HG03457 (cell line): Measurements from ENCODE around the gene DTX2.
"Not testable (repeated sequence)": the region's sequence is repeated elsewhere in the genome, so short reads cannot be mapped to it uniquely, and the experiment has no call there.

Experiments used
- ATAC-seq: cut with Tn5 transposase; IDR thresholded peaks from one replicate; pipeline ENCODE4 v1.9.1; 2021; ENCODE audit warnings: moderate number of reproducible peaks; ENCODE audit not compliant: unreplicated experiment

Gene DTX2

DNA sequence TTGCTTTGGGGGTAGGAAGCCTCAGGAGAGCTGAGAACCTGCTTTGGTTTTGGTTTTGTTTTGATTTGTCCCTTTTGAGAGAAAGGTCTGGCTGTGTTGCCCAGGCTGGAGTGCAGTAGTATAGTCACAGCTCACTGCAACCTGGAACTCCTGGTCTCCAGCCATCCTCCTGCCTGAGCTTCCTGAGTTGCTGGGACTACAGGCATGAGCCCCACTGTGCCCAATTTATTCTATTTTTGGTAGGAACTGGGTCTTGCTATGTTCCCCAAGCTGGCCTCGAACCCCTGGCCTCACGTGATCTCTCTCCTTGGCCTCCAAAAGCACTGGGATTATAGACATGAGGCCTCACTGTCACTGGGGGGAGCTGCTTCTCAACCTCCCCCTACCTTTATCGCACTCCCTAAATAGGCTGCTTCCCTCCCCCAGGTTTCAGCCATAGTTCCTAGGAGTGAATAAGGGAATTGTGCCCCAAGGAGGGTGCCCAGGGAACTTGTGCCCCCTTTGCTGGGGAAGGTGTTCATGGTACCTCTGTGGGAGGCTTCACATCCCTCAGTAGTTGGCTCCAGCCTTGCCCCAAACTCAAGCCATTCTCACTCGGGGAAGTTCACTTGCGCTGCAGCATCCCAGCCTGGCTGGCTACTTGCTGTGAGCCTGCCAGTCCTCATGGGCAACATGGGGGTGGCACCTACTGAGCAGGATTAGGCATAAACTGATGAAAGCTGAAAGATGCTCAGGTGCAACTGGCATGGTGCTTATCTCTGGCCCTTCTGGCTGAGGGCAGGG, 18.7 kb upstream of the DTX2 start:
- not testable (repeated sequence) for ATAC-seq

DNA sequence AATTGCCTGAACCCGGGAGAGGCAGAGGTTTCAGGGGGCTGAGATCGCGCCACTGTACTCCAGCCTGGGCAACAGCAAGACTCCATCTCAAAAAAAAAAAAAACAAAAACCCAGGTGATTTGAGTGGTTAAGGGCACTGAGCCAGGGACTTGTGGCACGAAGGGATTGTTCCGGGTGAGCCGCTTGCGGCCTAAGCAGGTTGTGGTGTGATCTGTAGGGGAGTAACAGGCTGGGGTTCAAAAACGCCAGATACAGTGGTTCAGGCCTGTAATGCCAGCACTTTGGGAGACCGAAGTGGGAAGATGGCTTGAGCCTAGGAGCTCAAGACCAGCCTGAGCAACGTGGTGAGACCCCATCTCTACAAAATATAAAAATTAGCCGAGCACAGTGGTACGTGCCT, 17.7 kb upstream of the DTX2 start:
- ATAC-seq: not testable (repeated sequence)

DNA sequence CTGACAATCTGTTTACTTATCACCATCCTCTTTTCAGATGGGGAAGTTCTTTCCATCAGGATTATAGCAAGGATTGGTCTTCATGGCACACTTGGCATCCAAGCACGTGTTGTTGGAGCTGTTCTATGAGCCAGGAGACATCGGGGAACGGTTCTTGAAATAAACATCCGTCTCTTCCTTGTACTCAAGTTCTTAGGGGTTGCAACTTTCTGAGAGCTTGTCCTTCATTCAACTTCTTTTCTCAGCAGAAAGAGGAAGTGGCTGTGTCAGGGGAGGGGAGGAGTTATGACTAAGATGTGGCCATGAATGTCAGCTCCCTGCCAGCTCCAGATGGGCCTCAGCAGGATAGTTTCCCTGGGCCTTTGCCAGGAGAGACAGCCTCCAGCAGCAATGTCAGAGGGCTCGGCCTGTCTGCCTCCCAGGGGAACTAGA, 15.9 kb upstream of the DTX2 start:
- ATAC-seq: peak; percentile 52

DNA sequence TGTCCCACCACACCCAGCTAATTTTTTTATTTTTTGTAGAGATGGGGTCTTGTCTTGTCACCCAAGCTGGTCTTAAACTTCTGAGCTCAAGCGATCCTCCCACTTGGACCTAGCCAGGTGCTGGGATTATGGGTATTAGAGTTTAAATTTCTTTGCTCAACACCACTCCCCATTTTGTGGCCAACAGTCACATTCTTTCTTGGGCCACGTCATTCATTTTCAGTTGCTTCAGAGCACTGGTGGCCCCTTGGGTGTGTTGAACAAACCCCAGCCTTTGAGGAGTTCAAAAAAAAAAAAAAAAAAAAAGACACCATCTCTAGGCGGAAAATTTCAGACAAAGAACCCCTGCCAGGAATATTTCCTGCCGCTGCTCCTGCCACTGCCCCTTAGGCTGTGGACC, 4.5 kb upstream of the DTX2 start:
- not testable (repeated sequence) for ATAC-seq

DNA sequence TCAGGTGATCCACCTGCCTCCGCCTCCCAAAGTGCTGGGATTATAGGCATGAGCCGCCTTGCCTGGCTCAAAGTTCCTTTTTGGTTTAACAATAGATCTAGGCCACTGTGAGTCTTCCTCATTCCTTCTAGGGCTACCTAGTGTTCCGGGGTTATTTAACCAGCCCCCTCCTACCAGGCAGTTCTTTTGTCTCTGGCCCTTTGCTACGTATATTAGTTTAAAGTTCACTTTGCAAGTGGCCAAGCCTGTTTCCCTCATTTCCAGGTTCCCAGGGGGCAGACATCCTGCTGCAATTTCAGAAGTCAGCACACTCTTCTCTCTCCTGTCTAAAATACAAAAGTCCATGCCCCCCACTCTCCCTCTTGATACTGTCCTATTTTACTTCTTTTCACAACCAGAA, 3.0 kb upstream of the DTX2 start:
- ATAC-seq: not testable (repeated sequence)

DNA sequence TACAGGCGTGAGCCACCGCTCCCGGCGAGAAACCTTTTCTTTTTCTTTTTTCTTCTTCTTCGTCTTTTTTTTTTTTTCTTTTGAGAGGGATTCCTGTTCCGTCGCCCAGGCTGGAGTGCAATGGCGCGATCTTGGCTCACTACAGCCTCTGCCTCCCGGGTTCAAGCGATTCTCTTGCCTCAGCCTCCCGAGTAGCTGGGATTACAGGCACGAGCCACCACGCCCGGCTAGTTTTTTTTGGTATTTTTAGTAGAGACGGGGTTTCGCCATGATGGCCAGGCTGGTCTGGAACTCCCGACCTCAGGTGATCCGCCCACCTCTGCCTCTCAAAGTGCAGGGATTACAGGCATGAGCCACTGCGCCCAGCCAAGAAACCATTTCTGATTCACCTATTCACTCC, 742 bp upstream of the DTX2 start:
- not testable (repeated sequence) for ATAC-seq

DNA sequence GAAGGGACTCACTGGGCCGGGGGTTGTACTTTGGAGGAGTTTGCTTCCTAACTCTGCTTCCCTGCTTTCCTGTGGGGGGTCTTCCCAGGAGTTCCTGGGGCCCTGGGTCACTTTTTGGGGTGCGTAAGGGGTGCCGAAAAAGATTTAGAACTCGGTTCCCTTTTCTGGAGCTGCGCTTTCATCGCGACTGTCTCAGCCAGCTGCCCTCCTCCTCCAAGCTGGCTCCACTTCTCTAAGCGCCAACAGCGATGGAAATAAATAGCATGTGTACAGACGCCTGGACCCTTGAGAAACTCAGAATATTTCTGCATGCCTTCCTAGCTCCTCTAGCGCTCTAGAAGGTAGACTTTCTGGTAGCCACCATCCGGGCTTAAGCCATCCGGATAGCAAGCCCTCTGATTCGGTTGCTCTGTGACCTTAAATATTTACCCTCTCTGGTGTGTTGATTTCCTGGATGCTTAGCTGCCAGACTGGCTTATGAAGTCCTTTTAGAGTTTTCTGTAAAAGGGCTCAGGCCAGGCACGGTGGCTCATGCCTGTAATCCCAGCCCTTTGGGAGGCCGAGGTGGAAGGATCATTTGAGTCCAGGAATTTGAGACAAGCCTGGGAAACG, 868 bp downstream of the DTX2 start:
- ATAC-seq: not testable (repeated sequence)

DNA sequence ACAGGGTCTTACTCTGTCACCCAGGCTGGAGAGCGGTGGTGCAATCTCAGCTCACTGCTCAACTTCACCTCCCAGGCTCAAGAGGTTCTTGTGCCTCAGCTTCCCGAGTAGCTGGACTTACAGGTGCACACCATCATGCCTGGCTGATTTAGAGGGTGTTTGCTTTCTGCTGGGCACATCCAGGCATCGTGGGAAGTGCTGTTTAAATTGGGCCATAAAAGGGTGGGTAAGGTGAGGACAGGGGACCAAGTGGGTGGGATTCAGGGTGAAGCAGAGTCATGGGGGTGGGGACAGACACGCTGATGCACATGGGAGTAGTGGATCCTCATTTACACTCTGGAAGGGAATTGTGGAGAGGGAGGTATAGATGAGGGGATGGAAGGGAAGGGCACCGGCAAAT, 3.5 kb downstream of the DTX2 start:
- ATAC-seq: not testable (repeated sequence)

DNA sequence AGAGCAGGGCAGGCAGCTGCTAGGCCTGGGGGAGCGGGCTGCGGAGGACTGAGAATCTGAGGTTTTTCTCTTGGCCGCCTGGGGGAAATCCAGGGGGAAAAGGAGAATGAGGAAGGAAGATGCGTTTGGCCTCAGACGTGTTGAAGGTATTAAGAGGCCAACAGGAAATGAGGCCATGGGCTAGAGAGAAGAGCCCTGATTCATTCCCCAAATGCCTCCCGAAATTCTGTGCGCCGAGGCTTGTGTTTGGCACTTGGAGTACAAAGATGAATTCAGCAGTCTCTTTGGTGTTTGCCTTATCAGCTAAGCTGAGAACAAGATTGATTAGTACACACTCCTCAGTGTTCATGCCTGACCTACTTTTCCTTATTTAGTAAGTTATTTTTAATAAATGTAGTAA, 4.4 kb downstream of the DTX2 start:
- ATAC-seq: not testable (repeated sequence)

DNA sequence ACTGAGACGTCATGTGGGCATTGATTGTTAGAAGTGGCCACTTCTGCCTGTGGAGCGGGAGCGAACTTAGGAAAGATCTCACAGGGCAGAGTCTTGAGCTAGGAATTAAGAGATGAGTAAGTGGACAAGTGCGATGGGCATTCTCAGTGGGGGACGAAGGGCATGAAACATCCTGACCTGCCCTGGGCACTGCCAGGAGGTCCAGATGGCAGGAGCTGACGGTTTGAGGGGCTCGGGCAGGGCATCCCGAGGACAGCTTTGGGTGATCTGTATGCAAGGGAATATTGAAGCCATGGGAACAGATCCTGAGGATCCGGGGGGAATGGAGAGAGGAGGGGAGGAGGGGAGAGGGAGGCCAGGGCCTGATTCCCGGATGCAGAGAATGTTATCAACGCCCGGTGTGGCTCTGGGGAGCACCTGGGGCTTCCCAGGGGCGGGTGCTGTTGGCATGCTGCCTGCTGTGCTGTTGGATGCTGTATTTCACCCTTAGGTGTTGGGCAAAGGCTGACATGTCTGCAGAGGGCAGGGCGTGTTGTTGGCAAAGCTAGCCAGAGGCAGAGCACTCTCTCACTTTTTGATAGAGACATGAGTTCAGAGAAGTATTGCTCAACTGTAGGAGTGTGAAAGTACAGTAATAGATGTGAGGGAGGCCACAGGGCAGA, 6.4 kb downstream of the DTX2 start:
- ATAC-seq: not testable (repeated sequence)

DNA sequence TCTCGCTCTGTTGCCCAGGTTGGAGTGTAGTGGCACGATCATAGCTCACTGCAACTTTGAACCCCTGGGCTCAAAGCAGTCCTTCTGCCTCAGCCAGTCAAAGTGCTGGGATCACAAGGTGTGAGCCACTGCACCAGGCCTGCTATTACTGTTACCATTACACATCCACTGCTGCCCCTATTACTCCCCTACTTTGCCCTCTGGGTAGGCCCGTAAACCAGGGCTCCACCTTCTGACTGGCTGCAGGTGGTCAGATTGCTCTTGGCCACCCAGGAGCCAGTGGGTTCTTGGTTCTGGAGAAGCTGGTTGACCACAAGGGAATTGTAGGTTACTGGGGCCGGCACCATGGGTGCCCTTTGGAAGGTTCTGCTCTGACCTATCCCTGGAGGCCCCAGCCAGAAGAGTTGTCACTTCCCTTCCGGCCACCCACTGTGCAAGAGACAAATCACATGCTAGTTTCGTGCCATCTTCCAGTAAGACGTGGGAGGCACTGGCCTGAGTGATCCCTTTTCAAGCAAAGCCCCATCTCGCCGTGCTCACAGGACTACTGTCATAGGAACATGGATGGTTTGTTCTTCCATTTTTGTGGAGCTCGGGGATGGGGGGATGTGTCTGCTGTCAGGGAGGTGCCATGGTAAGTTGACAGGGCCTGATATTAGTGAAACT, 10.2 kb downstream of the DTX2 start:
- not testable (repeated sequence) for ATAC-seq

DNA sequence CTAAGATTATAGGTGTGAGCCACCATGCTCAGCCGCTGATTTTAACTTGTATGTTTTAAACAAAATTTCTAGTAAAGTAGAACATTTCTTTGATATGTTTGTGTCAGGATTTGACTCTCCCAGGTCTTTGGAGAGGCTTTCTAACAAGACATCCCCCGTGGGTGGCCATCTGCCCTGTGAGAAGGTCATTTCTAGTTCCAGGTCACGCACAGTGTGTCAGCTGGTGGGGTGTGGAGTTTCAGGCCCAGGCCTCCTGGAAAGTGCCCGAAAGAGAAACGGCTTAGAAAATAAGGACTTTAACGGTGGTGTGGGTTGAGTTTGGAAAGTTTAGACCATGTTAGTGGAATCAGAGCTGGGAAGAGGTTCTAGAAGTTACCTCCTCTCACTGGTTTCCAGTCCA, 11.6 kb downstream of the DTX2 start:
- ATAC-seq: not testable (repeated sequence)

DNA sequence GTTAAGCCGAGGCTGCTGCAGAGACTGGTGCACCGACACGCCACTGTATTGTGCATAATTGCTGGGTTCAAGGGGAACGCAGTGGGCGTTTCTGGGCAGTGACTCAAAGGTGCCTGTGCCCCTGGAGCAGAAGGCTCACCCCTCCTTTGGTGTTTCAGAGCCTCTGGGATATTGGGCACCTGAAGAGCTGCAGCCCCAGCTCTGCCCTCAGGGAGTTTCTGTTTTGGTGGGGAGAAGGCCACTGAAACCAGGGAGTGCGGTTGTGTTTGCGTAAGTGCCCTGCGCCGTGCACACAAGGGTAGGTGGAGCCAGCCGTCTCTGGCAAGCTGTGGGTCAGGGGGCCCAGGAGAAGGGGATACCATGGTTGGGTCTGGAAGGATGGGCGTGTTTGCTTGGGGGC, 14.8 kb downstream of the DTX2 start:
- ATAC-seq: not testable (repeated sequence)

DNA sequence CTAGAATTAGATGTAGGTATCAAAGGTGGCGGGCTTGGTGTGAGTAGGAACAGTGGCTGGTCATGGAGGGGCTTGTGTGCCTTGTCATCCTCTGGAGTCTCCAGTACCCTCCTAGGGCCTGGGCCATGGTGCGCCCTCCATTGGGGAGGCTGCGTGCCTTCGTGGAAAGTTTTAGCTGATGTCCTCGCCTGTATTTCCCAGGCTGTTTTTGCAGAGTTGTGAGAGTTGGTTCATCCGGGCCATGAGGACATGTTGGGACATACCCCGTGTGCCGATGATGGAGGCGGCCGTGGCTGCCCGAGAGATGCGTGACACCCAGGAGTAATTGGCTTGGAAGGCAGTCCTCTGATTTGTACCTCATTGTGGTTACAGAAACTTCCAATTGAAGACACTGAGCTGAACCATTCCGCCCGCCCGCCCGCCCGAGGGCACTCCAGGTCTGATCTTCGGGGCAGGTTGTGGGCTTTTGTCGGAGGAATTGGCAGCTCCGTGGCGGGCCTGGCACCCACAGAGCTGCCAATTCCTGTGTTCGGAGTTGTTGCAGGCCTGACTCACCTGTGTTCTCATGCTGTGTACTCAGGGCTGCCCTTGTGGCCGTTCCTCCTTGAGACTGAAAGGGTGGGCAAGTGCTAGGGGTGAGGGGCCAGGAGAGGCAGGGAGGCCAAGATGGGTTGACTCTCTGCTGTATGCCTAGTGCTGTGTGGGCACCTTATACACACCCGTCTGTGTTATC, 15.4 kb downstream of the DTX2 start:
- not testable (repeated sequence) for ATAC-seq

DNA sequence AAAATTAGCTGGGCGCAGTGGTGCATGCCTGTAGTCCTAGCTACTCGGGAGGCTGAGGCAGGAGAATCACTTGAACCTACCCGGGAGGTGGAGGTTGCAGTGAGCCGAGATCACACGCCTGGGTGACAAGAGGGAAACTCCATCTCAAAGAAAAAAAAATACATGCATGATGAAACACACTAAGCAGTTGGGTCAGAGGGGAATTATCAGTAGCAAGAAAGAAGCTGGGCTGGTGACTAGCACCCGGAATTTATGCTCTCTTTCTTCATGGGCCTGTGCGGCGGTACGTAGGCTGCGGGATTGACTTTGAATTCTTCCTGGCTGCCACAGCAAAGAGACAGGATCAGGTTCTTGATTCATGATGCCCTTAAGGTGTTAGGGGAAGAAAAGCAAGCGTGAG, 18.1 kb downstream of the DTX2 start:
- ATAC-seq: not testable (repeated sequence)

DNA sequence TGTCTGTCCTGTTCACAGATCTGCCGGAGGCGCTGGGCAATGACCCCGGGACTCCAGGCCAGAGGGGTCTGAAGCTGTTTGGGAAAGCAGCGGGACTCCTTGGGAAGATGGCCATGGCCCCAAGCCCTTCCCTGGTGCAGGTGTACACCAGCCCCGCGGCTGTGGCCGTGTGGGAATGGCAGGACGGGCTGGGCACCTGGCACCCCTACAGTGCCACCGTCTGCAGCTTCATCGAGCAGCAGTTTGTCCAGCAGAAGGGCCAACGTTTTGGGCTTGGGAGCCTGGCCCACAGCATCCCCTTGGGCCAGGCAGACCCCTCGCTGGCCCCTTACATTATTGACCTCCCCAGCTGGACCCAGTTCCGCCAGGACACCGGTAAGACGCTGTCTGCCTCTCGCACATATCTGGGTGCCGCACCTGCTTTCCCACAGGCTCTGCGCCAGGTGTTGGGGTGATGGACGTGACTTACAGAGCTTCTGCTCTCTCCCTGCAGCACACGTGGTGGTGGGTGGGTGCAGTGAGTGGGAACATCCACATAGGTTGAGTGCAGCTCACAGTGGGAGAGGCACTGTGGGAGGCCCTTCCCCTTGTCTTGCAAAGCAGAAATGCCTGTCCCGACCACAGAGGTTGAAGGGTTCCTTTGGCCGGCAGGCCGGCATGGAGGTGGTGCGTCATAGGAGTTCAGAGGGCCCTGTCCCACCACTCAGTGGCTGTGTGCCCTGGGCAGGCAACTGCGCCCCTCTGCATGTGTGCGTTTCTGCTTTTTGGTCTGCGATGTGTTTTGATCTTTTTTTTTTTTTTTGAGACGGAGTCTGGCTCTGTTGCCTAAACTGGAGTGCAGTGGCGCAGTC, 19.1 kb downstream of the DTX2 start:
- not testable (repeated sequence) for ATAC-seq

DNA sequence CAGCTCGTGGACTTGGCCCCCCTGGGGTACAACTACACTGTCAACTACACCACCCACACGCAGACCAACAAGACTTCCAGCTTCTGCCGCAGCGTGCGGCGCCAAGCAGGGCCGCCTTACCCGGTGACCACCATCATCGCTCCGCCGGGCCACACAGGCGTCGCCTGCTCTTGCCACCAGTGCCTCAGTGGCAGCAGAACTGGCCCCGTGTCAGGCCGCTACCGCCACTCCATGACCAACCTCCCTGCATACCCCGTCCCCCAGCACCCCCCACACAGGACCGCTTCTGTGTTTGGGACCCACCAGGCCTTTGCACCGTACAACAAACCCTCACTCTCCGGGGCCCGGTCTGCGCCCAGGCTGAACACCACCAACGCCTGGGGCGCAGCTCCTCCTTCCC, 21.2 kb downstream of the DTX2 start:
- ATAC-seq: not testable (repeated sequence)

DNA sequence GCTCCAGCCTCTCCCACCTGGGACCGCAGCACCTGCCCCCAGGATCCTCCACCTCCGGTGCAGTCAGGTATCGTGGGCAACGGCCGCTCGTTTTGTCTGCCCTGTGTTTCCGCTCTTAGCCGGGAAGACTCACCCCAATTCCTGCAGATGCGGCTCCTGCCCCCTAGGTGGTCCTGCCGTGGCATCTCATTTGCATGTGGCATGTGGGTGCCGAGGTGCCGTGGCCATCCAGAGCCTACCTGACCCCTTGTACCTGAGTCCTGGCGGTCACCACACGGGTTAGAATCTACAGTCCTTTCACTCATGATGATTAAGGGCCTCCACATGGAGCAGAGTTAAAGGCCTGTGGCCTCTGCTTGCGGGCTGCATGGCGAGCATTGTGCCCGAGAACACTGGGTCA, 21.6 kb downstream of the DTX2 start:
- not testable (repeated sequence) for ATAC-seq

DNA sequence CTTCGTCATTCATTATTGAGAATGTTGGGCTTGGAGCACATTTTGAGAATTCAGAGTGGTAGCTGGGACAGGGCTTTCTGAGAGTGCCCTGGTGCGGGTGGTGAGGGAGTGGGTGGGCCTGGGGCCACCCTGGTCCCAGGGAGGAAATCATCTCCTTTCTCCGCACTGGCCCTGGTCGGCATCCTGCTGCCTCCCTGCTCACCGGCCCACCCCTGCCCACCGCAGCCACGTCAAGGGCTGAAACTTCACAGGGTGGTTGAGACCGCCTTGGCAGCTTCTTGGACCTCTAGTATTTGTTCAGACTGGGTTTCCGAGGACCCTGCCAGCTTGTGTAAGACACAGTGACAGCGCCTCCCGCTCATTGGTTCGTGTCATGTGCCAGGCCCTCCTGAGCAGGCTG, 22.9 kb downstream of the DTX2 start:
- ATAC-seq: not testable (repeated sequence)
